ENCODE measurements around the gene PCLO.

The PCLO gene

DNA sequence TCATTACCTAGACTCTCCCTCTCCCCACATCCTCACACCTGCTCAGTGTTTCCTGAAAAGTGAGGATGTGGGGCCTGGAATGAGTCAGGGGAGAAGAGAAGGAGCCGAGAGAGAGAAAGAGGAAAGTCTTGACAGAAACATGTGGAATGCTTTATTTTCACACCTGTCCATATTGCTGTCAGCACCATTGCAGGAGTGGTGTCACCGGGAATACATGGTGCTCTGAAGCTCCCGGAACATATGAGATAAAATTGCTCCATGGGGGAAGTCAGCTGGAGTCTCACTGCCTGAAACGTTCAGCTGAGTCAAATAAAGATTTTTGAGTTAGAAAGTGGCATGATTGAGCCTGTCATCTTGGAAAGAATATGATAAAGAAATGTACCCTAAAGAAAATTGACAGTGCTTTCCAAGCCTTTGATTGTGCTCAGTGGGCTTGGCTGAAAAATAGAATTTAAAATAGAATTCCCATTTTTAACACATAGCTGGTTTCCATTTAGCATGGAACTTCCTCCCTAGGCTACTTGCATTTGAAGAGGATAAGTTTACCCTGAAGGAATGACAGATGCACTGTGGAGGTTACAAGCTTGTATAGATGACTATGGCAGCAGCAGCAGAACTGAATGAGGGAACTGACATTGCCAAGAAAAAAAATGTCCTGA, 182.4 kb downstream of the PCLO start:
- no peak overlapping the region for H3K4me3 ChIP-seq (replicated peaks; ENCODE audit: low read depth, low read length)
- TF ChIP-seq, protein P1, sequence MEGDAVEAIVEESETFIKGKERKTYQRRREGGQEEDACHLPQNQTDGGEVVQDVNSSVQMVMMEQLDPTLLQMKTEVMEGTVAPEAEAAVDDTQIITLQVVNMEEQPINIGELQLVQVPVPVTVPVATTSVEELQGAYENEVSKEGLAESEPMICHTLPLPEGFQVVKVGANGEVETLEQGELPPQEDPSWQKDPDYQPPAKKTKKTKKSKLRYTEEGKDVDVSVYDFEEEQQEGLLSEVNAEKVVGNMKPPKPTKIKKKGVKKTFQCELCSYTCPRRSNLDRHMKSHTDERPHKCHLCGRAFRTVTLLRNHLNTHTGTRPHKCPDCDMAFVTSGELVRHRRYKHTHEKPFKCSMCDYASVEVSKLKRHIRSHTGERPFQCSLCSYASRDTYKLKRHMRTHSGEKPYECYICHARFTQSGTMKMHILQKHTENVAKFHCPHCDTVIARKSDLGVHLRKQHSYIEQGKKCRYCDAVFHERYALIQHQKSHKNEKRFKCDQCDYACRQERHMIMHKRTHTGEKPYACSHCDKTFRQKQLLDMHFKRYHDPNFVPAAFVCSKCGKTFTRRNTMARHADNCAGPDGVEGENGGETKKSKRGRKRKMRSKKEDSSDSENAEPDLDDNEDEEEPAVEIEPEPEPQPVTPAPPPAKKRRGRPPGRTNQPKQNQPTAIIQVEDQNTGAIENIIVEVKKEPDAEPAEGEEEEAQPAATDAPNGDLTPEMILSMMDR (IDR thresholded peaks at IDR 0.05; ENCODE audit: low read depth, low read length, missing control alignments): no peak
- no peak for DNase-seq (ENCODE audit: extremely low read depth, low read depth)

DNA sequence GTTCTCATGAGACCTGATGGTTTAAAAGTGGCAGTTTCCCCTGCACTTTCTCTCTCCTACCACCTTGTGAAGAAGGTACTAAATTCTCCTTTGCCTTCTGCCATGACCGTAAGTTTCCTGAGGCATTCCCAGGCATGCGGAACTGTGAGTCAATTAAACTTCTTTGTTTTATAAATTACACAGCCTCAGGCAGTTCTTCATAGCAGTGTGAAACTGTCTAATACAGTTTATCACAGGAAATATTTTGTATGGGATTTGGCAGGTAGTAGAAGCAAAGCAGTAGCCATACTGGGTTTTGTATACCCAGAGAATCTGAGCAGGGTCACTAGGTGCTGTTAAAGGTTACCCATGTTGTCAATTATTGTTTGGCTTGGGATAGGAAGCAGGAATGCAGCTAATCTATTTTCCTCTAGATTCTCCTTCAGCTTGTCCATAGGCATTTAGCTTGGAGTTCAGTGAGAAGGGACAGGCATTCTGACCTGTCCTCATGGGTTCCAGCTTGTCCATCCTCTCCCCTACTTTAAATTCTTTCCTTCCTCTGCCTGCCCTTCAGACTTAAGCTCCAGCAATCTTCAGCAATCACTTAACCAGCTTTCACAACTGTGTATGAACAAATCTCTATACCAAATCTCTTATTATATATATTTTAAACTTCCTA, 186.7 kb downstream of the PCLO start:
- DNase-seq (ENCODE audit: extremely low read depth, low read depth): no peak
- TF ChIP-seq, protein P1 (IDR thresholded peaks at IDR 0.05; ENCODE audit: low read depth, low read length, missing control alignments): no peak
- no peak overlapping the region for H3K4me3 ChIP-seq (replicated peaks; ENCODE audit: low read depth, low read length)

DNA sequence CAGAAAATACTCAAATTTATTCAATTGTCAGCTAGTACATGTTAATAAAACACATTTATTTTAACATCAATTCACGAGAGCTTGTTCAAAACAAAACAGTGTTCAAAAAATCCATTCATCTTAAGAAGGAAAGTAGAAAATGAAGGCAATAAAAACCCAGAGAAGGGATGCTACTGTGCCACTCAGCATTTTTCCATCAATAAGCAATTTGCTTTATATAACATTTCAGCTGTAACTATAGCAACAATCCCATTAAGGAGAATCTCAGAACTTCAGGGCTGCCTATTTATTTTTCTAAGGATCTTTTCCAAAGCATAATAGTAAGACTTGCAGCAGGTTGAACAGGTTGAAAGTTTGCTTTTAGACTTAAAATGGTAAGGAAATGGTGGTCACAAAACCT, 190.5 kb downstream of the PCLO start:
- TF ChIP-seq, protein P1 (IDR thresholded peaks at IDR 0.05; ENCODE audit: low read depth, low read length, missing control alignments): no peak
- no peak overlapping the region for H3K4me3 ChIP-seq (replicated peaks; ENCODE audit: low read depth, low read length)
- no peak for DNase-seq (ENCODE audit: extremely low read depth, low read depth)

DNA sequence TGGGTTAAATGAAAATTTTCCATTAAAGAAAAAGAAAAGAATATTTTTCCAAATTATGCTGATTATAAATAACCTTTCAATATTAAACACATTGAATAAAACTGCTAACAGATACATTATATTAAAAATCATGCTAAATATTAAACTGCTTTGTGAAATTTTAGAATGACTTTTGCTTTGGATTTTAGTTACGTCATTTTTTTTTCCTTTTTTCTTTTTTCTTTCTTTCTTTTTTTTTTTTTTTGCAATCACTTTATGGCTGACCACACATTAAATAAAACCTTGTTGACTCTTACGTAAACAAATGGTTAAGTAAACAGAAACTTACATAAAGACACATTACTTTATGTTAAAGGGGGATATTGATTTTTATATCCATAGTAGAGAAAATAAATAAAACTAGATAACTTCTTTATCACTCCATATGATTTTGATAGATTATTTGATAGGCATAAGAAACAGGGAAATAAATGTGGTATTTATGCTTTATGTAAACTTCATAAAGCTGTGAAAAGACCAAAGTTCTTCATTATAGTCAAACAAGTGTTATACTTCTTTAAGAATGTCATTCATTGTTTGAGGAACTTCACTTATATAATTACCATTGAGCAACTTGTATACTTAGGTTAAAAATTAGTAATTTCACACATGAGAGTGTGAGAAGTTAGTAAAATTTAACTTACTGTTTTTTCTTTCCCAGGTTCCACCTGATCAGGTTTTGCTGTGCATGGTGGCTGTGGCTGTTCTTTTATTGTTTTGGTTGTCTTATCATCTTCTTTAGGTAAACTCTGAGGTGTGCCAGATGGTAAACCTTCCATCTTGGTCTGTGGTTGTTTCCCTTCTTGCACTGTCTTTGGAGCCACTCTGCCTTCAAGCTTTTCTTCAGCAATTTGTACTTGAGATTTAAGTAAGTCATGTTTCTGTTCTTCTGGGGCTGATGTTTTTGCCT, 197.3 kb downstream of the PCLO start:
- no peak for DNase-seq (ENCODE audit: extremely low read depth, low read depth)
- TF ChIP-seq, protein P1 (IDR thresholded peaks at IDR 0.05; ENCODE audit: low read depth, low read length, missing control alignments): no peak
- H3K4me3 ChIP-seq (replicated peaks; ENCODE audit: low read depth, low read length): no peak overlapping the region

DNA sequence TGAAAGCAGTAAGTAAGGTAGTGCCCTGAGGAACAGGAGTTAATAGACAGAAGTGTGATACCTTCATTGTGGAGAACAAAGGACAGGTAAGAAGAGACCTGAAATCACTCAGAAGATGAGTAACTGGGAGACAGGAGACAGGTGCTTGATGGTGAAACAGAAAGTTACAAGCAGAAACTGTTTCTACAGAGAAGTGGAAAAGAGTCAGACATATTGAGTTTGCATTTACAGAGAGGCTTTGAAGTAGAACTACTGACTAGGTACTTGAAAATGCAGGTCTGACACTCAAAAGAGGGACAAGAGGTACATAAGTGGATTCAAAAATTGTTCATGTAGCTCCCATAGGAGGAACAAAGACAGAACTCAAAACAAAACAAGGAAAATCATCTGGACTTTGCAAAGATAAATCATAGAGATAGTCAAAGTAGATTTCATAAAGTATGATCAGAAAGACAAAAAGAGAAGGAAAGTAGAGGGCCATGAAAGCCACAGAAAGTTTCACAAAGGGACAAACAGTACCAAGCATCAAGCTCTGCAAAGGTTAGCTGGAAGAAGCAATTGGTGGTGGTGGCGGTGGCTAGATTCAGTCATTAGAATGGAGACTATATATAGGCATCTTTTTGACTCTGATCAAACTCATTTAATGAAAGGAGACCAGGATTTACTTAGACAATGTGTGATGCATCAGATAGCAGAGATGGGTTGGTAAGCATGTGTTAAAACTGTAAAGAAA, 198.4 kb downstream of the PCLO start:
- H3K4me3 ChIP-seq (replicated peaks; ENCODE audit: low read depth, low read length): no peak overlapping the region
- no peak for DNase-seq (ENCODE audit: extremely low read depth, low read depth)
- TF ChIP-seq, protein P1 (IDR thresholded peaks at IDR 0.05; ENCODE audit: low read depth, low read length, missing control alignments): no peak

DNA sequence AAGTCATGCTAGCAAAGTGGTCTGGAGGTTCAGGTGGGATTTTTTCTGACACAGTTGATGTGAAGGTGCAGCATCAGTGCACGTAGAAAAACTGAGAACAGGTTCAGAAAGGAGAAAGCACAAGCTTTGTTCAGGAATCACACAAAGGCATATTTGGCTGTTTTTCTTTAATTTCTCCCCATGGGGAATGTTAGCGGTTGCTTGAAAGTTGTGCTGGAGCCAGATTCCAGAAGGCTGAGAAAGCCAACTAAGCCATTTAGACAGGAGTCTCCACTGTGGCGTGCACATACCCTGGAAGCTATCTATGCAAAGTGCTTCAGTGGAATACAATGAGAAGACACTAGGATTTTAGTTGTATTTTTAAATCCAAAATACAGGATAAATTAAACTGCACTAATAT, 201.4 kb downstream of the PCLO start:
- TF ChIP-seq, protein P1 (IDR thresholded peaks at IDR 0.05; ENCODE audit: low read depth, low read length, missing control alignments): no peak
- DNase-seq (ENCODE audit: extremely low read depth, low read depth): no peak

More for the DNA sequence above, 201.4 kb downstream of the PCLO start:
- no peak overlapping the region for H3K4me3 ChIP-seq (replicated peaks; ENCODE audit: low read depth, low read length)

Measured in HFF-Myc (cell line).